Stimulated activated CD4-positive, alpha-beta T cell treated with anti-CD3 and anti-CD28 coated beads, Interleukin-1b, Interleukin-23, amount 100 ng/mL, for 48 hours (primary cell): ENCODE measurements around the gene WASF2.
"Not testable (repeated sequence)": the region's sequence is repeated elsewhere in the genome, so short reads cannot be mapped to it uniquely, and the experiment has no call there.

Experiments used
- DNase-seq: peaks from one replicate; pipeline ENCODE4 v3.0.0-alpha.2; 2020

The WASF2 gene

GRCh38 chr1:27414091-27414490 is 75.9 kb downstream of the WASF2 start:
- no peak for DNase-seq

DNA sequence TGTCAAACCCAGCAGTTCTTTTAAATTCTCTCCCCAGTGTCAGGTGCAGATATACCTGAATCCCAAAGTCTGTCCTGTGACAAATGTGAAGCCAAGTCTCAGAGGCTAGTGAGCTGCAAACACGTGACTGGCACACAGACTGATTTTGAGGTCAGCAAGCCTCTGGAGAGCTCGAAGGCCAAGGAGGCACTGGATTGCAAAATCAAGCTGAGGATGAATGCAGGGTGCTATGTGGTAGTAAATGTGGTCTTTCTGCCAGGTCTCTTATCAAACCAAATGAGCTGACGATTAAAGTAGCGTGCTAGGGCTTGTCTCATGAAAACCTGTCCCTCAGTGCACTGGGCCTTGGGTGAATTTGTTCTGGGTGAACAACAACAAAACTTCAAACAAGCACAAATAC is 77.0 kb downstream of the WASF2 start:
- no peak for DNase-seq

GRCh38 chr1:27412502-27412901 is 77.5 kb downstream of the WASF2 start:
- DNase-seq, result no peak

DNA sequence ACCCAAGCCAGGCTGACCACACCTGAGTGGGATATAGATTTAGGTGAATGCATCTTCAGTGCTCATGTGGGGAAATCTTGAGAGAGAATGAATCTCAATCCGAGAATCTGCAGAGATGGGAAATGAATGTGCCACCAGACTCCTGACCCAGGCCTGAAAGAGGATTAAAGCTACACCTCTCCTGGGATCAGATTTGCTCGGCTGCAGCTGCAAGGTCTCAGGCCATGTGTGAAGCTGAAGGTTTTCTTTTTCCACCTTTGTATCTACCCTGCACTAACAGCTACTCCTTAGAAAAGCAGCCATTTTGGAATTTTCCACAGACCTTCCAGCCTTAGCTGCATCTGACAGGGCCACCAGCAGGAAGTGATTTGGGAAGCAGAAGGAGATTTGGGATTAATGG is 79.3 kb downstream of the WASF2 start:
- DNase-seq, result no peak

GRCh38 chr1:27409669-27410068 is 80.3 kb downstream of the WASF2 start:
- no peak for DNase-seq

DNA sequence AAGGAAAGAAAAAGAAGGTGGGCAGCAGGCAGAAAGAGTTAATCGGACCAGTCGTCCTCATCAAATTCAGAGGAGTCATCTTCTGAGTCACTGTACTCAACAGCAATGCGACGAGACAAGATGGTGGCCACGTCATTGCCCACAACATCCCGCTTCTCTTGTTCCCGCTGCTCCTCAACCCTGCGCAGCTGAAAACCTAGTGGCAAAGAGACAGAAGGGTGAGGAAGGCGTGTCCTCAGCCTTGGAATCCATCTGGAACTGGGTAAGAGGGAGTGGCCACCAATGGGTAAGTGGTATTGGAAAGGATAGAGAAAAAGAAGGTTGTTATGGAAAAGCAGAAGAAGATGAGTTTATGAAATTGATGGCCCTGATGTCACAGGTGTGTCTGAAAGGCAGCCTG is 81.8 kb downstream of the WASF2 start:
- no peak for DNase-seq

GRCh38 chr1:27406791-27407190 is 83.2 kb downstream of the WASF2 start:
- DNase-seq, result not testable (repeated sequence)

- no peak for DNase-seq
These were observed 83.6 kb downstream of the WASF2 start for GRCh38 chr1:27406362-27406680.

- DNase-seq, result not testable (repeated sequence)
These were observed 84.2 kb downstream of the WASF2 start for GRCh38 chr1:27405598-27406361.

GRCh38 chr1:27405074-27405473 is 84.9 kb downstream of the WASF2 start:
- DNase-seq, result no peak

GRCh38 chr1:27403931-27404330 is 86.0 kb downstream of the WASF2 start:
- DNase-seq, result no peak

DNA sequence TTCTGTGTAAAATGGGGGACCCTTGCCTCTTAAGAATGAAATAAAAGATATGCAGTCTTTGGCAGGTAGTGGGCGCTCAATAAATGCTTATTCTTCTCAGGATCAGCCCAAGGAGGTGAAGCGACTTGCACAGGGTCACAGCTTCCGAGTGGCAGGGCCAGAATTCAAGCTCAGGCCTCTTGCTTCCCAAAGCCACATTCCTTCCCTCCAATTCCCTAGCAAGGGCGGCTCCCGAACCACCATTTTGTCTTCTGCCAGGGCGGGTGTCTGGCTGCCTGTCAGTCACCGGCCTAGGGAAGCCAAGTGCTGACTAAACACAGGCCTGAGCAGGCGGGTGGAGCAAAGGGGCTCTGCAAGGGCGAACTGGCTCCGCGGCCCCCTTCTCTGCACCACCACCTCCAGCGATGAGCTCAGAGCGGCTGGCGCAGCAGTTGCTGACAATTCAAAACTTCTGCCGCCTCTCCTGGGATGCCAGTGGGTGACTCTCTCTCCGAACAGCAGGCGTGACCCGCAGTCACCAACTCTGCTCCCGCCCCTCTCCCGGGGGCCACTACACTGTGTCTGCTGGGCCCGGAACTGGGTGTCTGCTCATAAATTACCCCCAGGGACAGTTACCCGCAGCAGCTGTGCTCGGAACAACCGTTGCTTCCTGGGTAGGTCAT is 86.8 kb downstream of the WASF2 start:
- DNase-seq, result peak; percentile 35

DNA sequence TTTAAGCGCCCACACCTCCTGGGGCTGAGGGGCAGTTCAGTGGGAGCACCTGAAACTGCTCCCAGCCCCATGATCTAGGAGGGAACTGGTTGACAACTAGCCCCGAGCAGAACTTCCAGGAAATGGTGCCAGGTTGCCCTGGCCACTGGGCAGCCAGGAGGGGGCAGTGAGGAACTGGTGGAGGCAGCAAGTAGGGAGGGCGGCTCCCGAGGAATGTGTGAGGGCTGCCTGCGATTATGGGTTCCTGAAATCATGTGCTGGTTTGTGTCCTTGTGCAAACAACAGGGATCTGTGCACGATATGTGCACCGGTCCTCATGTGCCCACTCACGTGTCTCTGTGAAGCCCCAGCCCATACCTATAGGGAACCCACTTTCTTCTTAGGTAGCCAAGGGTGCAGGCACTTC is 87.6 kb downstream of the WASF2 start:
- DNase-seq, result no peak

- no peak for DNase-seq
These were observed 89.0 kb downstream of the WASF2 start for GRCh38 chr1:27400963-27401341.

- DNase-seq, result no peak
These were observed 89.6 kb downstream of the WASF2 start for GRCh38 chr1:27400082-27400962.

DNA sequence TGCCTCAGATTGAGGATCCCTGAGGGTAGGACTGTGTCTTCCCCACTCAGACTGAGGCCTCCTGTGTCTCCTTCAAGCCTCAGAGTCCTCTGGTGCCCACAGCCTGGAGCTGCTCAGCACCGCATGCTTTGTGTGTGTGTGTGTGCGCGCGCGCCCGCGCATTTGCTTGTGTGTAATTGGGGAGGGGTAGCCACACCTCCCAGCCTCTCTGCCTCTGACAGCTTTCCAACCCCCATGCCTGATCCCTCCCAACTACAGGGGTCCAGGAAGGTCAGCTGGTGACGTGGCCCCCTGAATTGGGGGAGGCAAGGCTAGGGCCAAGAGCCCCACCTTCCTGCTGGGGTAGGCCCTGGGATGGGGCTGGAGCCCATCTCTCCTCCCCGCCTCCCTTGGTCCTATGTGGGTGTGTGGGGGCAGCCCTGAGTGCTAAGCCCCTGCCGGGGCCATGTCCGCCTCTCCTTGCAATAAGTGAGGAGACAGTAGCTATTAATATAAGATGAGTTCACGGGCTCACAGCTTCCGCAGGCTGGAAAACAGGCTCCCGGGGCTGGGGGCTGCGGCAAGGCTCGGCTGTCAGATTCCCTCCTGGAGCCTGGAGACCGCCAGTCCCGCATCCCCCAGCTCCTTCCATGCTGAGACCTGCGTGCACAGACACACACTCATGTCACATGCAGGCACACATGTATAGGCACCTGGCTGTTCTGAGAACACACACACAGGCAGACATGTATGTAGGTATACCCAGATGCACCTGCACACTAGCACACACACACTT is 90.5 kb downstream of the WASF2 start:
- no peak for DNase-seq

DNA sequence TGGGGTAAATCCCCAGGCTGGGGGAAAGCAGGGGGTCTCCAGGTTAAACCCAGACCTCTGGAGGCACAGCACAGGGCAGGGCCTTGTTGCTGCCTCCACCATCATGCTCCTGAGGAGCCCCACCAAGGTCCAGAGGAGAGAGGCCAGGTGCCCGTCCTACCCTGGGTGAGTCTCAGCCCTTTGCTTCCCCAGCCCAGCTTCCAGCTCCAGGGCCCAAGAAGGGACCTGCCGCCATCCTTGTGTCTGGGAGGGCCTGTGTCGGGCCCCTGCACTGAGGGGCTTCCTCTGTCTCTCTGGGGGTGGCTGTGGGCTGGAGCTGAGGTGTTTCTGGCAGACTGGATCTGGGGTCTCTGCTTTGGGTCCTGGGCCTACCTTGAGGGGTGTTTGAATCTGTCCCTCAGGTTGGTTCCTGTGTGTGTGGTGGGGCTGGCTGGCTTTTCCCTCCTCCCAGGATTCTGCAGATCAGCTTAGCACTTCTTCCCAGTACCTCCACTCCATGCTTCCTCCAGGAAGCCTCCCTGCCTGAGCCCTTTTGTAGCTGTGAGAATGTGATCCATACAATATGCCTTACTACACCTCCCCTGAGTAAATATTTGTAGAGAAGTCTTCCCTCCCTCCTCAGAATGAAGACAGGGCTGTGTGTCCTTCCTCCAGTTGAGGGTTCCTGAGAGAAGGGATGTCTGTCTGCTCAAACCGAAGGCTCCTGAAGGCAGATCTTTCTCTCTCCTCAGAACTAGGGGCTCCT is 91.4 kb downstream of the WASF2 start:
- DNase-seq, result no peak

GRCh38 chr1:27397749-27398148 is 92.2 kb downstream of the WASF2 start:
- DNase-seq, result no peak

- no peak for DNase-seq
These were observed 92.9 kb downstream of the WASF2 start for GRCh38 chr1:27397110-27397509.

GRCh38 chr1:27395441-27396195 is 94.3 kb downstream of the WASF2 start:
- peak; percentile 79 for DNase-seq

GRCh38 chr1:27394925-27395324 is 95.0 kb downstream of the WASF2 start:
- no peak for DNase-seq

DNA sequence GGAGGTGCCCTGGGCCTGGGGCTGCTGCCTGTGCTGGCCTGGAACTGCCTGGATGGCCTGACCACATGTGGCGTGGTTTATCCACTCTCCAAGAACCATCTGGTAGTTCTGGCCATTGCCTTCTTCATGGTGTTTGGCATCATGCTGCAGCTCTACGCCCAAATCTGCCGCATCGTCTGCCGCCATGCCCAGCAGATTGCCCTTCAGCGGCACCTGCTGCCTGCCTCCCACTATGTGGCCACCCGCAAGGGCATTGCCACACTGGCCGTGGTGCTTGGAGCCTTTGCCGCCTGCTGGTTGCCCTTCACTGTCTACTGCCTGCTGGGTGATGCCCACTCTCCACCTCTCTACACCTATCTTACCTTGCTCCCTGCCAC is 95.7 kb downstream of the WASF2 start:
- no peak for DNase-seq
